HG03095 (cell line): ENCODE measurements around the gene CSF3R.

Experiments used
- ATAC-seq: cut with Tn5 transposase; IDR thresholded peaks from one replicate; pipeline ENCODE4 v1.9.1; 2021; ENCODE audit warnings: moderate library complexity; ENCODE audit not compliant: unreplicated experiment

The CSF3R gene

DNA sequence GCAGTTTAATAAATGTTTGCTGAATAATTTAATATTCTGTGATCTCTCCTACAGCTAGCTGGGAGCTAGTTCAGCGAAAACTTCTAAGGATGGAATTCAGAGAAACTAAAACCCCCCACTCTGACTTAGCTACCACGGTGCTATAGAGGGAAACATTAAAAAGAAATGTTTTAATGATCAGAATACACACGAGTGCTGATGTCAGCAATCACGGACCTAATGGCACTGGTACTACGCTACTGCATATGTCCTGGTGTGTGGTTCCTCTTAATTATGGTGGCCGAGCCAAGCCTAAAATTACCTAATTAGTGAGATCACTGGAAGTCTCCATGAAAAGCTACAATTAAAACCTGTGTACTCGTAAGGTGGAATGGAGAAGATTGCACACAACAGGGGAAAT is 61.1 kb downstream of the CSF3R start:
- ATAC-seq, result no peak

DNA sequence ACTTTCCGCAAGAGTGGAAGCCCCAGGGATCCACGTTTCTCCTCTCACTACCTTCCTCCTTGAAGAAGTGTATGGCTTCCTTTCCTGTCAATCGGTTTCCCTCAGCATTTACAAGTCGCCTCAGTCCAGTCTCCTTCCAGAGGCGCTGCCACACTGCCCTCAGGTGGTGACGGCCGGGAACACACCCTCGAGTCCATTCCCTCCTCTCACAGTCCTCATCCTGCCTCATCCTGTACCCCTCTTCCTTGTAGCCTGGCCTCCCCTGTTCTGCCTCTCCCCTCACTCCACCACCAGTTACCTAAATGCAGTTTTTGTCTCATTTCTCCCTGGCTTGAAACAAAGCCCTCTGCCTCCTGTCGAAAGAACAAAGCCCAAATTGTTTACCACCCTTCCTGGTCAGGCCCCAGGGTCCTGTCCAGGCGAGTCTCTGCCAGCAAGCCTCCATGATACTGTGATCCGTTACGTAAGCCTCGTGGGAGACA is 61.8 kb downstream of the CSF3R start:
- ATAC-seq, result no peak

DNA sequence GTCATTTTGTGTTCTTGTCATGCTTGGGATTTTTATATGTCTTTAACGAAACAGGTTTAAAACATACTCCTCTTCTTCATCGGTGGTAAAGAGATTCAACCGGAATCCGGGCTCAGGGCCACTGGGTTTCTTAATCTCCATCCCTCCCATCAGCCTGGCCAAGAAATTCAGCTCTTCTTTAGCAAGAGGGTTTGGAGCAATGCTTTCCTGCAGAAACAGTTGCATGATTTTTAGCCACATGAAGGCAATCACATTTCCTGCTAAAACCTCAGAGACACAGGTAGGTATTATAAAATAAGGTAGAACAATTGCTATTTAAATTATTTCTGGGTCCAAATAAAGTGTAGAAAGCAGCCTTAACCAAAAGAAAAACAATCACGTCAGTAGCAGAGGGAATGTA is 62.3 kb downstream of the CSF3R start:
- no peak for ATAC-seq

DNA sequence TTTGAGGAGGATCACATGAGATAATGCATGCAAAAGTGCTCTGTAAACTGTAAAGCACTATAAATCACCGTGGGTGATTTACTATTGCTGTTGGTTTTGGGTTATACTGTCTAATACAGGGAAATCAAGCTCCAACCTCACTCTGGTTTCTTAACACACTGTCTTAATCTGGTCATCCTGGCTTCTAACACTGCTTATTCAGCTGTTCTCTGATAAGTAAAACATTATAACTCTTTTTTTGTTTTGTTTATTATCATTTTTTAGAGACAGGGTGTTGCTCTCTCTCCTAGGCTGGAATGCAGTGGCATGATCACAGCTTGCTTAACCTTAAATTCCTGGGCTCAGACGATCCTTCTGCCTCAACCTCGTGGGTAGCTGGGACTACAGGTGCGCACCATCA is 63.1 kb downstream of the CSF3R start:
- no peak for ATAC-seq

DNA sequence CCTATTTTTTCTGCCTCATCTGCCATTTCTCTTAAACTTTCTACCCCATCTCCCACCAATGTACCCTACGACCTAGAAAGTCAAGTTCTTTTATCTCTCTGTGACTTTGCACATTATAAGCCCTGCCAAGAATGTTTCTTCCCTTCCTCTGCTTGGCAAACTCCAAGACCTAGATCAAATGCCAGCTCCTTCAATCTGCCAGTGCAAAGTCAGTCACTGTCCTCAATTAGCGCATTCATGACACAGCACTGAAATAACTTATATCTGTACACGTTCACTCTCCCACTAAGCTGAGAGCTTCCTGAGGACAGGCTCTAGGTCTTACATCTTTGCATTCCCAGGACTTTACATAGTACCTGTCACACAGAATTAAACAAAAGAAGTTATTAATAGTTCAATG is 63.6 kb downstream of the CSF3R start:
- ATAC-seq, result no peak

DNA sequence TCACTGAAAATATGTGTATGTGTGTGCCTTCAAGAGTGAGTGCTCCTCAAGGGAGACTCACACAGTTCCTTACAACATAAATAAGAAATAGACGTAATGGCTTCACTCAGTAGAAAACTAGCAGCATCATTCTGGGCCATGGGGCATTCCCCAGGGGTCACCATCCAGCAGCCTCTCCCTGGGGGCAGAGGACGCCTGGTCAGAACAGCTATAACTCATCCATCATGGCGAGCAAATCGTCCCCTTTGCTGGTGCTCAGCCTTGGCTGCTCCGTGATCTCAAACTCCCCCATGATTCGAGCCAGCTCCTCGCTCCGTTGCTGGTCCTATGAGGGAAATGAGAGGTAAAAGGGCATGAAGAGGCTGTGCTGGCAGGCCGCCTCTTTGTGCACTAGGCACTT is 64.8 kb downstream of the CSF3R start:
- no peak for ATAC-seq
